ENCODE results near the gene TRAPPC3.

The TRAPPC3 gene

GRCh38 chr1:36156329-36157114 is 7.2 kb upstream of the TRAPPC3 start:
- H3K9me3 ChIP-seq (replicated peaks in 1 of 11): no peaks in the 10 kb centered on the region
- H3K4me1 ChIP-seq: peaks cover 73 to 82% (median 80%) of the 10 kb centered on the region in 10 experiments
- H3K9ac ChIP-seq: peak overlapping the region; percentile 98 to 100 (median 100)
- H3K27me3 ChIP-seq: no peaks in the 10 kb centered on the region
- H3K4me2 ChIP-seq: peak overlapping the region; percentile 89 to 99 (median 98)
- peaks cover 28 to 50% (median 44%) of the 10 kb centered on the region in 11 experiments for H4K20me1 ChIP-seq
- peak overlapping the region; percentile 98 to 100 (median 99) for H3K27ac ChIP-seq
- no peak for TF ChIP-seq Cebpa-rat (IDR thresholded peaks at IDR 0.05)
- peak overlapping the region; percentile 92 to 100 (median 100) for H3K4me3 ChIP-seq
- H3K36me3 ChIP-seq: peaks cover 0 to 26% (median 20%) of the 10 kb centered on the region in 11 experiments; a peak in 14 of 22 replicates

GRCh38 chr1:36155408-36156328 is 6.4 kb upstream of the TRAPPC3 start, which contains the start of gene MAP7D1:
TSS of gene MAP7D1 (plus strand) at chr1:36156160. CDS start at chr1:36156418, 258 bp downstream.
- Histone ChIP-seq H4K20me1 (peaks cover 28 to 41% (median 37%) of the 10 kb centered on the region in 11 experiments), H3K9me3 (replicated peaks in 1 of 11) (no peaks in the 10 kb centered on the region), H3K36me3 (peaks cover 0 to 26% (median 20%) of the 10 kb centered on the region in 11 experiments; a peak in 14 of 22 replicates), H3K4me3 (peak within 1 kb of the TSS; percentile 92 to 100 (median 100)), H3K27ac (peak within 1 kb of the TSS; percentile 98 to 100 (median 99)), H3K4me1 (peaks cover 73 to 82% (median 80%) of the 10 kb centered on the region in 10 experiments), H3K4me2 (peak within 1 kb of the TSS; percentile 91 to 99 (median 98)), H3K27me3 (no peaks in the 10 kb centered on the region), H3K9ac (peak within 1 kb of the TSS; percentile 98 to 100 (median 100))
- TF ChIP-seq Cebpa-rat (IDR thresholded peaks at IDR 0.05): no peak

GRCh38 chr1:36154765-36155407 is 5.6 kb upstream of the TRAPPC3 start:
- Histone ChIP-seq H3K4me1 (peaks cover 73 to 82% (median 80%) of the 10 kb centered on the region in 10 experiments), H3K36me3 (peaks cover 0 to 20% (median 17%) of the 10 kb centered on the region in 11 experiments; a peak in 14 of 22 replicates), H3K9ac (peak overlapping the region; percentile 98 to 100 (median 100)), H4K20me1 (peaks cover 26 to 33% (median 29%) of the 10 kb centered on the region in 11 experiments; a peak in 21 of 22 replicates), H3K4me2 (peak overlapping the region; percentile 84 to 99 (median 98)), H3K27ac (peak overlapping the region; percentile 98 to 100 (median 99)), H3K27me3 (no peaks in the 10 kb centered on the region), H3K9me3 (replicated peaks in 1 of 11) (no peaks in the 10 kb centered on the region), H3K4me3 (peak overlapping the region; percentile 92 to 100 (median 100))
- no peak for TF ChIP-seq Cebpa-rat (IDR thresholded peaks at IDR 0.05)

GRCh38 chr1:36154335-36154734 is 5.0 kb upstream of the TRAPPC3 start:
- Histone ChIP-seq H3K4me3 (no peak overlapping the region), H3K4me2 (peak overlapping the region; percentile 84 to 99 (median 98)), H3K27me3 (no peaks in the 10 kb centered on the region), H4K20me1 (peaks cover 20 to 28% (median 24%) of the 10 kb centered on the region in 11 experiments; a peak in 21 of 22 replicates), H3K27ac (peak overlapping the region in 6 of 11 experiments; percentile 99 to 100 (median 99); a peak in 9 of 22 replicates), H3K36me3 (peaks cover 0 to 15% (median 11%) of the 10 kb centered on the region in 11 experiments; a peak in 14 of 22 replicates), H3K4me1 (peaks cover 69 to 80% (median 77%) of the 10 kb centered on the region in 10 experiments), H3K9ac (peak overlapping the region in 6 of 11 experiments; percentile 98 to 100 (median 100); a peak in 6 of 22 replicates), H3K9me3 (replicated peaks in 1 of 11) (no peaks in the 10 kb centered on the region)
- no peak for TF ChIP-seq Cebpa-rat (IDR thresholded peaks at IDR 0.05)

- H3K4me2 ChIP-seq: peak overlapping the region; percentile 89 to 99 (median 98)
- no peaks in the 10 kb centered on the region for H3K27me3 ChIP-seq
- H3K4me3 ChIP-seq: no peak overlapping the region
- peaks cover 14 to 19% (median 15%) of the 10 kb centered on the region in 11 experiments; a peak in 20 of 22 replicates for H4K20me1 ChIP-seq
- H3K36me3 ChIP-seq: peaks cover 0 to 6% (median 4%) of the 10 kb centered on the region in 11 experiments; a peak in 10 of 22 replicates
- peak overlapping the region in 9 of 11 experiments; percentile 75 to 98 (median 90); a peak in 15 of 22 replicates for H3K27ac ChIP-seq
- H3K9me3 ChIP-seq (replicated peaks in 1 of 11): no peaks in the 10 kb centered on the region
- H3K4me1 ChIP-seq: peaks cover 63 to 75% (median 71%) of the 10 kb centered on the region in 10 experiments
- no peak for TF ChIP-seq Cebpa-rat (IDR thresholded peaks at IDR 0.05)
- peak overlapping the region in 8 of 11 experiments; percentile 76 to 92 (median 90); a peak in 9 of 22 replicates for H3K9ac ChIP-seq
Measured at GRCh38 chr1:36153476-36153875, 4.2 kb upstream of the TRAPPC3 start.

- no peaks in the 10 kb centered on the region; a peak in 1 of 22 replicates for H3K9me3 ChIP-seq (replicated peaks in 1 of 11)
- H3K9ac ChIP-seq: peak overlapping the region; percentile 76 to 95 (median 90)
Measured at GRCh38 chr1:36151845-36152203, 2.5 kb upstream of the TRAPPC3 start.

GRCh38 chr1:36151134-36151844 is 2.0 kb upstream of the TRAPPC3 start:
- TF ChIP-seq Cebpa-rat (IDR thresholded peaks at IDR 0.05): no peak
- Histone ChIP-seq H3K27ac (peak overlapping the region; percentile 75 to 98 (median 90)), H3K9ac (peak overlapping the region; percentile 76 to 95 (median 90)), H4K20me1 (peaks cover 0 to 10% (median 0%) of the 10 kb centered on the region in 11 experiments; a peak in 2 of 22 replicates), H3K36me3 (peaks cover 0 to 15% (median 11%) of the 10 kb centered on the region in 11 experiments; a peak in 18 of 22 replicates), H3K9me3 (replicated peaks in 1 of 11) (no peaks in the 10 kb centered on the region; a peak in 1 of 22 replicates), H3K4me1 (peaks cover 66 to 75% (median 72%) of the 10 kb centered on the region in 10 experiments), H3K4me2 (peak overlapping the region; percentile 89 to 99 (median 98)), H3K27me3 (no peaks in the 10 kb centered on the region), H3K4me3 (peak overlapping the region; percentile 20 to 80 (median 47); a peak in 16 of 20 replicates)

More at GRCh38 chr1:36151845-36152203, 2.5 kb upstream of the TRAPPC3 start:
- no peaks in the 10 kb centered on the region for H3K27me3 ChIP-seq
- H3K4me1 ChIP-seq: peaks cover 66 to 73% (median 72%) of the 10 kb centered on the region in 10 experiments
- H3K36me3 ChIP-seq: peaks cover 0 to 10% (median 6%) of the 10 kb centered on the region in 11 experiments; a peak in 18 of 22 replicates
- peak overlapping the region; percentile 89 to 99 (median 98) for H3K4me2 ChIP-seq
- peaks cover 0 to 7% (median 0%) of the 10 kb centered on the region in 11 experiments; a peak in 7 of 22 replicates for H4K20me1 ChIP-seq
- TF ChIP-seq Cebpa-rat (IDR thresholded peaks at IDR 0.05): no peak
- peak overlapping the region in 8 of 10 experiments; percentile 40 to 80 (median 56); a peak in 12 of 20 replicates for H3K4me3 ChIP-seq
- H3K27ac ChIP-seq: peak overlapping the region; percentile 75 to 98 (median 90)
